ENCODE data around the gene ATP10A.

- TF ChIP-seq CTCF (IDR thresholded peaks at IDR 0.05) (no peak), POLR2A (IDR thresholded peaks at IDR 0.05) (no peak)
Observed at GRCh38 chr15:25730918-25731317, 132.2 kb downstream of the ATP10A start.

Measured in adrenal gland (tissue), 5 donors.